NOMO-1 treated with dmso at 0.1 percent for 144 hours (cell line): ENCODE data around the gene GRID1.
A peak's percentile ranks its signal among the peaks of the same experiment; 100 is the strongest.

Experiments
- DNase-seq: peaks from one replicate; lab custom pipeline; 2025; ENCODE audit not compliant: unreplicated experiment; lab: John Stamatoyannopoulos, UW

GRID1 gene

GRCh38 chr10:86155054-86155921, 211.3 kb downstream of the GRID1 start:
- no peak for DNase-seq

GRCh38 chr10:86153751-86154150, 212.8 kb downstream of the GRID1 start:
- DNase-seq = no peak

- no peak for DNase-seq
Observed at GRCh38 chr10:86152911-86153310, 213.7 kb downstream of the GRID1 start.

GRCh38 chr10:86152354-86152753, 214.2 kb downstream of the GRID1 start:
- DNase-seq = no peak

GRCh38 chr10:86151613-86152012, 215.0 kb downstream of the GRID1 start:
- DNase-seq = no peak

- no peak for DNase-seq
Observed at GRCh38 chr10:86149257-86149656, 217.3 kb downstream of the GRID1 start.

GRCh38 chr10:86148117-86148516, 218.5 kb downstream of the GRID1 start:
- no peak for DNase-seq

GRCh38 chr10:86144301-86144700, 222.3 kb downstream of the GRID1 start:
- no peak for DNase-seq

GRCh38 chr10:86141896-86142295, 224.7 kb downstream of the GRID1 start:
- DNase-seq = no peak

- peak; percentile 4 for DNase-seq
Observed at GRCh38 chr10:86139066-86139657, 227.4 kb downstream of the GRID1 start.

- no peak for DNase-seq
Observed at GRCh38 chr10:86138551-86139065, 228.0 kb downstream of the GRID1 start.

GRCh38 chr10:86137561-86137960, 229.0 kb downstream of the GRID1 start:
- no peak for DNase-seq

GRCh38 chr10:86136934-86137333, 229.7 kb downstream of the GRID1 start:
- no peak for DNase-seq

- no peak for DNase-seq
Observed at GRCh38 chr10:86135191-86135590, 231.4 kb downstream of the GRID1 start.

- DNase-seq = no peak
Observed at GRCh38 chr10:86130737-86131475, 235.7 kb downstream of the GRID1 start.

- no peak for DNase-seq
Observed at GRCh38 chr10:86130041-86130440, 236.6 kb downstream of the GRID1 start.

GRCh38 chr10:86128360-86128759, 238.2 kb downstream of the GRID1 start:
- DNase-seq = no peak

- no peak for DNase-seq
Observed at GRCh38 chr10:86127274-86127819, 239.2 kb downstream of the GRID1 start.

GRCh38 chr10:86124734-86125133, 241.9 kb downstream of the GRID1 start:
- no peak for DNase-seq

GRCh38 chr10:86123715-86124114, 242.9 kb downstream of the GRID1 start:
- no peak for DNase-seq

GRCh38 chr10:86123304-86123703, 243.3 kb downstream of the GRID1 start:
- DNase-seq = no peak
